22Rv1 (cell line): ENCODE data around the gene ATCAY.

ENCODE experiments used
- ZFX ChIP-seq: fragments of 450-650 bp; IDR thresholded peaks from 2 replicates; pipeline ENCODE4 v1.6.1; 2017; ENCODE audit warnings: antibody characterized with exemption, borderline replicate concordance
- TF ChIP-seq, protein P1 (sequence below): fragments of 450-650 bp; IDR thresholded peaks from 2 replicates; pipeline ENCODE4 v1.5.1; 2017; ENCODE audit warnings: mild to moderate bottlenecking

DNA sequence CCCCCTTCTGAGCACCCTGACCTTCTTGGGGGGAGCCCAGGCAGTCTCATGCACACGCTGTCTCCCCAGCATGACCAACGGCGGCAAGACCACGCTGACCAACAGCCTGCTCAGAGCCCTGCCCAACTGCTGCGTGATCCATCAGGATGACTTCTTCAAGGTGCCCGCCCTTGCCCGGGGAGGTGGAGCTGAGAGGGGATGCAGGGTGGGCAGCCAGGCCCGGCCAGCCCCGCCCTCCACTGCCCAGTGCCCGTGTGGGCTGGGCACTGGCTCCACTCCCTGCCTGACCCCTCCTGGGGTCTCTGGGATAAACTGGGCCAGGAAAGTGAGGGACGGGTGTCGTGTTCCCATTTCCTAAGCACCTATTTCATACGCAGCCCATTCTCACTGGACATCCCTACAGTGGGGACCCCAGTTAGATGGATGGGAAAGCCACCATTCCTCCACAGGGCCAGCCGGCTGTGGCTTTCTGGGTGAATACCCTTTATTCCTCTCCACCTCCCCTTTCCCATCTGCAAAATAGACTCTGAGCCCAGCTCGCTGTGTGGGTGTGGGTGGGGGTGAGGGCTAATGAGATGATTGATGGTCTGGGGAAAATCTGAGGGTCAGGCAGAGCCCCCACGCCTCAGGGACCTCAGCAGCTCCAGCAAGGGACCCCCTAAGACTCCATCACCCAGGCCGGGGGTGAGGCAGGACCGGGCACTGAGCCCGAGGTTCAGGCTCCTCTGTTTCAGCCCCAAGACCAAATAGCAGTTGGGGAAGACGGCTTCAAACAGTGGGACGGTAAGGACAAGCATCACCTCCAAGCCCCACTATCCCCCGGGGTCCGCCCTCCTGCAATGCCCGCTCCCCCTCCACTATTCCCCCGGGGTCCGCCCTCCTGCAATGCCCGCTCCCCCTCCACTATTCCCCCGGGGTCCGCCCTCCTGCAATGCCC is 56.3 kb downstream of the ATCAY start:
- TF ChIP-seq, protein P1, sequence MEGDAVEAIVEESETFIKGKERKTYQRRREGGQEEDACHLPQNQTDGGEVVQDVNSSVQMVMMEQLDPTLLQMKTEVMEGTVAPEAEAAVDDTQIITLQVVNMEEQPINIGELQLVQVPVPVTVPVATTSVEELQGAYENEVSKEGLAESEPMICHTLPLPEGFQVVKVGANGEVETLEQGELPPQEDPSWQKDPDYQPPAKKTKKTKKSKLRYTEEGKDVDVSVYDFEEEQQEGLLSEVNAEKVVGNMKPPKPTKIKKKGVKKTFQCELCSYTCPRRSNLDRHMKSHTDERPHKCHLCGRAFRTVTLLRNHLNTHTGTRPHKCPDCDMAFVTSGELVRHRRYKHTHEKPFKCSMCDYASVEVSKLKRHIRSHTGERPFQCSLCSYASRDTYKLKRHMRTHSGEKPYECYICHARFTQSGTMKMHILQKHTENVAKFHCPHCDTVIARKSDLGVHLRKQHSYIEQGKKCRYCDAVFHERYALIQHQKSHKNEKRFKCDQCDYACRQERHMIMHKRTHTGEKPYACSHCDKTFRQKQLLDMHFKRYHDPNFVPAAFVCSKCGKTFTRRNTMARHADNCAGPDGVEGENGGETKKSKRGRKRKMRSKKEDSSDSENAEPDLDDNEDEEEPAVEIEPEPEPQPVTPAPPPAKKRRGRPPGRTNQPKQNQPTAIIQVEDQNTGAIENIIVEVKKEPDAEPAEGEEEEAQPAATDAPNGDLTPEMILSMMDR = no peak
- no peak for TF ChIP-seq ZFX
